WTC11 (cell line): Measurements from ENCODE around the gene NAALADL2. TPM values are rescaled to one million over a fixed set of nuclear protein-coding genes. Genes with fewer than 3 reads are reported as not detected.

Source experiments
- ATAC-seq: fragments of 200-7000 bp; cut with Tn5 transposase; 2 replicates; pipeline ENCODE4 v1.10.0; 2021; ENCODE audit warnings: mild to moderate bottlenecking, moderate library complexity
- CTCF ChIA-PET: fragments of 300-600 bp; sonication (Branson Sonifier 250); formaldehyde crosslinking; loops from one replicate; lab custom pipeline; 2021; ENCODE audit warnings: antibody characterized with exemption; lab: Charles Lee
- POLR2A ChIA-PET: fragments of 350-600 bp; sonication (Branson Sonifier 250); formaldehyde crosslinking; loops from one replicate; lab custom pipeline; 2021; ENCODE audit warnings: antibody characterized with exemption; lab: Charles Lee
- DNase-seq: peaks from one replicate; pipeline ENCODE4 v3.0.0; 2021; ENCODE audit warnings: low spot score
- H3K27ac Mint-ChIP-seq: 2 replicates; pipeline ENCODE4 v1.8.0; 2021; ENCODE audit warnings: mixed read lengths
- H3K27me3 Mint-ChIP-seq: 2 replicates; pipeline ENCODE4 v1.8.0; 2021; ENCODE audit warnings: low read depth, mild to moderate bottlenecking, moderate library complexity, mixed read lengths
- H3K36me3 Mint-ChIP-seq: 2 replicates; pipeline ENCODE4 v1.8.0; 2021; ENCODE audit warnings: mixed read lengths
- H3K4me1 Mint-ChIP-seq: 2 replicates; pipeline ENCODE4 v1.8.0; 2022; ENCODE audit warnings: mixed read lengths
- H3K4me3 Mint-ChIP-seq: 2 replicates; pipeline ENCODE4 v1.8.0; 2021; ENCODE audit warnings: mild to moderate bottlenecking, moderate library complexity, mixed read lengths
- H3K9me3 Mint-ChIP-seq: 2 replicates; pipeline ENCODE4 v1.8.0; 2021; ENCODE audit warnings: mixed read lengths
- AR ChIP-seq: fragments of 250-450 bp; sonication (Bioruptor Pico); IDR thresholded peaks from 2 replicates; pipeline ENCODE4 v1.9.0; 2021; ENCODE audit warnings: mild to moderate bottlenecking
- ATF3 ChIP-seq: sonication (generic); formaldehyde crosslinking; conservative IDR thresholded peaks from 2 replicates; pipeline ENCODE4 v1.8.1; 2022; ENCODE audit warnings: mild to moderate bottlenecking, missing genetic modification reagents
- E2F4 ChIP-seq: sonication (generic); formaldehyde crosslinking; IDR thresholded peaks from 2 replicates; pipeline ENCODE4 v1.8.1; 2022; ENCODE audit warnings: low read depth, mild to moderate bottlenecking, moderate library complexity, missing genetic modification reagents, borderline replicate concordance
- FOXK1 ChIP-seq: sonication (generic); formaldehyde crosslinking; IDR thresholded peaks from 2 replicates; pipeline ENCODE4 v1.8.0; 2022; ENCODE audit warnings: mild to moderate bottlenecking, moderate library complexity, missing genetic modification reagents
- FOXP1 ChIP-seq: sonication (generic); formaldehyde crosslinking; IDR thresholded peaks from 2 replicates; pipeline ENCODE4 v1.8.0; 2022; ENCODE audit warnings: missing genetic modification reagents, mild to moderate bottlenecking, moderate library complexity, borderline replicate concordance
- GABPB1 ChIP-seq: sonication (generic); formaldehyde crosslinking; IDR thresholded peaks from 2 replicates; pipeline ENCODE4 v1.8.1; 2023; ENCODE audit warnings: mild to moderate bottlenecking, missing genetic modification reagents
- HMGXB4 ChIP-seq: sonication (generic); formaldehyde crosslinking; IDR thresholded peaks from 2 replicates; pipeline ENCODE4 v1.8.1; 2023; ENCODE audit warnings: mild to moderate bottlenecking, moderate library complexity, missing genetic modification reagents
- IRF1 ChIP-seq: sonication (generic); formaldehyde crosslinking; IDR thresholded peaks from 2 replicates; pipeline ENCODE4 v1.8.0; 2023; ENCODE audit warnings: missing genetic modification reagents
- JAZF1 ChIP-seq: fragments of 250-450 bp; sonication (Bioruptor Pico); IDR thresholded peaks from 2 replicates; pipeline ENCODE4 v1.9.0; 2021; ENCODE audit warnings: moderate library complexity, mild to moderate bottlenecking, inconsistent platforms
- MAX ChIP-seq: sonication (generic); formaldehyde crosslinking; IDR thresholded peaks from 2 replicates; pipeline ENCODE4 v1.8.0; 2022; ENCODE audit warnings: mild to moderate bottlenecking, missing genetic modification reagents
- MLX ChIP-seq: sonication (generic); formaldehyde crosslinking; IDR thresholded peaks from 2 replicates; pipeline ENCODE4 v1.8.1; 2023; ENCODE audit warnings: mild to moderate bottlenecking, missing genetic modification reagents, moderate library complexity
- MXD4 ChIP-seq: fragments of 250-450 bp; sonication (Bioruptor Pico); IDR thresholded peaks from 2 replicates; pipeline ENCODE4 v1.8.0; 2021; ENCODE audit warnings: mild to moderate bottlenecking, moderate library complexity, borderline replicate concordance
- NFYB ChIP-seq: sonication (generic); formaldehyde crosslinking; conservative IDR thresholded peaks from 2 replicates; pipeline ENCODE4 v1.8.0; 2022; ENCODE audit warnings: low read depth, missing genetic modification reagents
- RELA ChIP-seq: sonication (generic); formaldehyde crosslinking; IDR thresholded peaks from 2 replicates; pipeline ENCODE4 v1.8.1; 2022; ENCODE audit warnings: missing genetic modification reagents, mild to moderate bottlenecking, borderline replicate concordance
- SMAD3 ChIP-seq: sonication (generic); formaldehyde crosslinking; IDR thresholded peaks from 2 replicates; pipeline ENCODE4 v1.8.0; 2022; ENCODE audit warnings: missing genetic modification reagents, mild to moderate bottlenecking, borderline replicate concordance
- TEAD1 ChIP-seq: sonication (generic); formaldehyde crosslinking; IDR thresholded peaks from 2 replicates; pipeline ENCODE4 v1.8.0; 2022; ENCODE audit warnings: mild to moderate bottlenecking, missing genetic modification reagents
- USF2 ChIP-seq: sonication (generic); formaldehyde crosslinking; IDR thresholded peaks from 2 replicates; pipeline ENCODE4 v1.8.1; 2023; ENCODE audit warnings: mild to moderate bottlenecking, missing genetic modification reagents, moderate library complexity
- ZBTB21 ChIP-seq: sonication (generic); formaldehyde crosslinking; IDR thresholded peaks from 2 replicates; pipeline ENCODE4 v1.8.1; 2023; ENCODE audit warnings: mild to moderate bottlenecking, missing genetic modification reagents, borderline replicate concordance
- ZNF232 ChIP-seq: sonication (generic); formaldehyde crosslinking; IDR thresholded peaks from 2 replicates; pipeline ENCODE4 v1.8.0; 2022; ENCODE audit warnings: mild to moderate bottlenecking, missing genetic modification reagents
- ZNF423 ChIP-seq: fragments of 250-450 bp; sonication (Bioruptor Pico); IDR thresholded peaks from 2 replicates; pipeline ENCODE4 v2.1.2; 2022; ENCODE audit warnings: mild to moderate bottlenecking, moderate library complexity
- total RNA-seq: library from RNA; stranded (reverse); gene quantifications from 3 replicates; pipeline ENCODE4 v1.2.3, GENCODE V29; 2021

NAALADL2 gene
- total RNA-seq, 1 experiment from 2014 or later: 1.2 TPM

- CTCF ChIA-PET: no interaction called here
- H3K27me3 Mint-ChIP-seq: no peaks in the 10 kb centered on the region
These were observed 294.5 kb downstream of the NAALADL2 start for GRCh38 chr3:175153595-175153994.

GRCh38 chr3:175155172-175155571, 296.0 kb downstream of the NAALADL2 start:
- H3K4me3 Mint-ChIP-seq: no peak overlapping the region
- no peaks in the 10 kb centered on the region for H3K36me3 Mint-ChIP-seq
- ChIA-PET POLR2A (no interaction called here), CTCF (no interaction called here)
- H3K27me3 Mint-ChIP-seq: no peaks in the 10 kb centered on the region
- ATAC-seq (no peak), DNase-seq (no peak)
- TF ChIP-seq AR (CRISPR knock-in tag) (no peak), FOXP1 (CRISPR knock-in tag) (no peak), RELA (CRISPR knock-in tag) (no peak)
- peaks cover 36% of the 10 kb centered on the region for H3K4me1 Mint-ChIP-seq
- H3K9me3 Mint-ChIP-seq: no peaks in the 10 kb centered on the region
- no peak overlapping the region for H3K27ac Mint-ChIP-seq

More at GRCh38 chr3:175153595-175153994, 294.5 kb downstream of the NAALADL2 start:
- Mint-ChIP-seq H3K27ac (no peak overlapping the region), H3K36me3 (no peaks in the 10 kb centered on the region), H3K4me1 (peaks cover 36% of the 10 kb centered on the region), H3K9me3 (peaks cover 1% of the 10 kb centered on the region; the same call in 1 of the 2 replicates), H3K4me3 (no peak overlapping the region)
- DNase-seq (no peak), ATAC-seq (peak; percentile 80)
- TF ChIP-seq RELA (CRISPR knock-in tag): no peak
- no peak for TF ChIP-seq SMAD3 (CRISPR knock-in tag)
- TF ChIP-seq HMGXB4 (CRISPR knock-in tag): no peak
- TF ChIP-seq MAX (CRISPR knock-in tag): no peak
- no peak for TF ChIP-seq NFYB (CRISPR knock-in tag)
- TF ChIP-seq ATF3 (CRISPR knock-in tag): no peak
- POLR2A ChIA-PET: no interaction called here

- H3K27ac Mint-ChIP-seq: no peak overlapping the region
- H3K4me1 Mint-ChIP-seq: peaks cover 18% of the 10 kb centered on the region
- DNase-seq (no peak), ATAC-seq (no peak)
- no peak for TF ChIP-seq NFYB (CRISPR knock-in tag)
- TF ChIP-seq MLX: no peak
- no peak for TF ChIP-seq FOXK1 (CRISPR knock-in tag)
- TF ChIP-seq JAZF1 (CRISPR knock-in tag): no peak
- no peak for TF ChIP-seq IRF1
- TF ChIP-seq E2F4 (CRISPR knock-in tag): no peak
- no peak for TF ChIP-seq ZNF232 (CRISPR knock-in tag)
- TF ChIP-seq GABPB1 (CRISPR knock-in tag): no peak
- TF ChIP-seq MXD4 (CRISPR knock-in tag): no peak
- TF ChIP-seq USF2: no peak
- TF ChIP-seq ZNF423 (CRISPR knock-in tag): no peak
- no peak for TF ChIP-seq ZBTB21 (CRISPR knock-in tag)
- TF ChIP-seq TEAD1 (CRISPR knock-in tag): no peak
- H3K9me3 Mint-ChIP-seq: no peaks in the 10 kb centered on the region
- ChIA-PET CTCF (no interaction called here), POLR2A (no interaction called here)
- no peak overlapping the region for H3K4me3 Mint-ChIP-seq
- no peaks in the 10 kb centered on the region for H3K36me3 Mint-ChIP-seq
- no peaks in the 10 kb centered on the region for H3K27me3 Mint-ChIP-seq
These were observed 300.1 kb downstream of the NAALADL2 start for GRCh38 chr3:175159202-175159601.
